Panc1 (cell line): ENCODE data around the gene NANOGP8. TPM values are rescaled to one million over a fixed set of nuclear protein-coding genes. Genes with fewer than 3 reads are reported as not detected.

Experiments
- ATAC-seq: fragments of 200-7000 bp; cut with Tn5 transposase; 2 replicates; pipeline ENCODE4 v1.9.1; 2020; ENCODE audit warnings: mild to moderate bottlenecking, moderate library complexity
- BruUV-seq: library from RNA; stranded (reverse); fragments of 400-500 nt; replicated peaks from 2 replicates; lab custom pipeline; 2021; lab: Mats Ljungman, UMichigan
- CTCF ChIA-PET: fragments of 300-600 bp; sonication (Branson Sonifier 250); formaldehyde crosslinking; loops from one replicate; lab custom pipeline; 2022; ENCODE audit warnings: antibody characterized with exemption; lab: Charles Lee
- POLR2A ChIA-PET: fragments of 300-600 bp; sonication (Branson Sonifier 250); formaldehyde crosslinking; loops from one replicate; lab custom pipeline; 2022; ENCODE audit warnings: antibody characterized with exemption; lab: Charles Lee
- DNase-seq: peaks from one replicate; pipeline ENCODE4 v3.0.0-alpha.2; 2010; ENCODE audit warnings: low read depth, low spot score
- H3K27ac ChIP-seq: 2 replicates; pipeline ENCODE4 v1.5.1; 2011; ENCODE audit warnings: mild to moderate bottlenecking, low read length, inconsistent platforms
- H3K27me3 ChIP-seq: fragments of 200-500 bp; sonication (Bioruptor generic); 2 replicates; pipeline ENCODE4 v1.6.0; 2014; ENCODE audit warnings: low read length, inconsistent platforms; ENCODE audit not compliant: control insufficient read depth, insufficient read depth
- H3K36me3 ChIP-seq: fragments of 200-500 bp; sonication (Bioruptor generic); 2 replicates; pipeline ENCODE4 v1.5.1; 2014; ENCODE audit warnings: inconsistent platforms, mild to moderate bottlenecking, low read length, moderate library complexity; ENCODE audit not compliant: control insufficient read depth, insufficient read depth
- H3K4me1 ChIP-seq: 2 replicates; pipeline ENCODE4 v1.5.1; 2011; ENCODE audit warnings: inconsistent platforms, mild to moderate bottlenecking, low read length, moderate library complexity; ENCODE audit not compliant: control insufficient read depth, insufficient read depth
- H3K4me3 ChIP-seq, 2 experiments: 2 replicates each; pipeline ENCODE4 v1.5.1; 2011 to 2012; ENCODE audit warnings: low read depth in 2 of 2, low read length in 2 of 2, mild to moderate bottlenecking in 2 of 2, inconsistent platforms in 1 of 2, moderate library complexity in 1 of 2
- H3K9me3 ChIP-seq: fragments of 200-500 bp; sonication (Bioruptor generic); 2 replicates; pipeline ENCODE4 v1.5.1; 2014; ENCODE audit warnings: low read depth, mild to moderate bottlenecking, inconsistent platforms, low read length, moderate library complexity; ENCODE audit not compliant: control insufficient read depth, insufficient read depth
- POLR2AphosphoS5 ChIP-seq: IDR thresholded peaks from 2 replicates; pipeline ENCODE4 v1.6.1; 2012; ENCODE audit warnings: mild to moderate bottlenecking, low read depth, low read length, moderate library complexity
- SIN3A ChIP-seq: IDR thresholded peaks from 2 replicates; pipeline ENCODE4 v1.6.1; 2012; ENCODE audit warnings: low read depth, mild to moderate bottlenecking, low read length, moderate library complexity, borderline replicate concordance; ENCODE audit not compliant: insufficient read depth
- TCF7L2 ChIP-seq: IDR thresholded peaks from 2 replicates; pipeline ENCODE4 v1.6.1; 2011; ENCODE audit warnings: mild to moderate bottlenecking, low read depth, low read length, inconsistent platforms
- in situ Hi-C: cut with HindIII; loops from 2 replicates; pipeline ENCODE4 v1.10.0; 2016; ENCODE audit warnings: low sequenced_read_pairs, low pct_unique_long_range_greater_than_20kb
- intact Hi-C: fragments of 100-400 bp; cut with micrococcal nuclease; formaldehyde crosslinking; loops from one replicate; pipeline ENCODE4 v1.10.0; 2022; ENCODE audit not compliant: unreplicated experiment
- total RNA-seq: library from RNA; stranded (reverse); gene quantifications from one replicate; pipeline ENCODE4 v1.2.1, GENCODE V29; 2021; ENCODE audit not compliant: unreplicated experiment
- TF ChIP-seq, protein P1 (sequence below): fragments of 450-650 bp; IDR thresholded peaks from 2 replicates; pipeline ENCODE4 v1.5.1; 2017; ENCODE audit warnings: mild to moderate bottlenecking
- TF ChIP-seq, protein P2 (sequence below), 2 experiments: IDR thresholded peaks; 2 replicates each; pipeline ENCODE4 v1.6.1; 2011 to 2012; ENCODE audit warnings: low read depth in 2 of 2, control low read depth in 1 of 2, low read length in 1 of 2, mild to moderate bottlenecking in 1 of 2, moderate library complexity in 1 of 2; ENCODE audit not compliant: insufficient read depth in 1 of 2

Gene NANOGP8
- total RNA-seq, 1 experiment from 2014 or later = not detected

DNA sequence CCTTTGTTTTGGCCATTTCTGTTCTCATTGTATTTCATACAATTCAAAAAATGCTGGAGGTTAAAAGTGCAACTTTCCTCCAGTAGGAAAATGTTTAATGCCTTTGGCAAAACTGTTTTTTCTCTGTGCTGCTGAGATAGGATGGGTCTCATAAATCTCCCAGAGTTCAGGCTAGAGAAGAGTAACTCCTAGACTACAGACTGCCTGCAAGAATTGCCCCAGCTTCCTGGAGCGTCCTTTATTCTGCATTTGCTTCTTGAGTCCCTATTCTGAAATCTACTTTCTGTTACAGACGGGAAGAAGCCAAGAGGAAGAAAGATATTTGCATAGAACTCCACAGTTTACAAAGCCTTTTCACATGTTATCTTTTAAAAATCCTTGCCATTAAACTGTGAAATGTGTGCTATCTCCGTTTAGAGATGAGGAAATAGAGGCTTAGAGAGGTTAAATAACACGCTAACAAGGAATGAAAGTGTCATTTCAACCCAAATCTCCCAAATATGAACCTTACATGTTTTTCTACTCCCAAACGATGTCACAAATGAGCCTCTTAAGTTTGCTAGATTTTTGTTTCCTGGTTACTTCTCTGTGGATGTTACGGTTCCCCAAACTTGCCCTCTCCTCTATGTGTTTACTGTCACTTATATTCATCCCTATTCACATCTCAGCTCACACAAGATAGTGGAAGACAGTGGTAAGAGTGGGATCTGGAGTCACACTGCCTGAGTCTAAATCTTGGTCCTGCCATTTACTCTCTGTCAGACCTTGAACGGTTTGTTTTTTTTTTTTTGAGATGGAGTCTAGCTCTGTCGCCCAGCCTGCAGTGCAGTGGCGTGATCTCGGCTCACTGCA lies 17.4 kb downstream of the NANOGP8 start:
- Histone ChIP-seq H3K27ac (no peak overlapping the region), H3K36me3 (no peaks in the 10 kb centered on the region), H3K4me1 (no peaks in the 10 kb centered on the region), H3K27me3 (no peaks in the 10 kb centered on the region), H3K9me3 (no peaks in the 10 kb centered on the region), H3K4me3 (no peak overlapping the region)
- ChIA-PET CTCF (no interaction called here), POLR2A (no interaction called here)
- DNase-seq = no peak
- no peak for TF ChIP-seq TCF7L2
- TF ChIP-seq SIN3A = no peak
- TF ChIP-seq POLR2AphosphoS5 = no peak
- TF ChIP-seq, protein P1, sequence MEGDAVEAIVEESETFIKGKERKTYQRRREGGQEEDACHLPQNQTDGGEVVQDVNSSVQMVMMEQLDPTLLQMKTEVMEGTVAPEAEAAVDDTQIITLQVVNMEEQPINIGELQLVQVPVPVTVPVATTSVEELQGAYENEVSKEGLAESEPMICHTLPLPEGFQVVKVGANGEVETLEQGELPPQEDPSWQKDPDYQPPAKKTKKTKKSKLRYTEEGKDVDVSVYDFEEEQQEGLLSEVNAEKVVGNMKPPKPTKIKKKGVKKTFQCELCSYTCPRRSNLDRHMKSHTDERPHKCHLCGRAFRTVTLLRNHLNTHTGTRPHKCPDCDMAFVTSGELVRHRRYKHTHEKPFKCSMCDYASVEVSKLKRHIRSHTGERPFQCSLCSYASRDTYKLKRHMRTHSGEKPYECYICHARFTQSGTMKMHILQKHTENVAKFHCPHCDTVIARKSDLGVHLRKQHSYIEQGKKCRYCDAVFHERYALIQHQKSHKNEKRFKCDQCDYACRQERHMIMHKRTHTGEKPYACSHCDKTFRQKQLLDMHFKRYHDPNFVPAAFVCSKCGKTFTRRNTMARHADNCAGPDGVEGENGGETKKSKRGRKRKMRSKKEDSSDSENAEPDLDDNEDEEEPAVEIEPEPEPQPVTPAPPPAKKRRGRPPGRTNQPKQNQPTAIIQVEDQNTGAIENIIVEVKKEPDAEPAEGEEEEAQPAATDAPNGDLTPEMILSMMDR = no peak
- TF ChIP-seq, protein P2, sequence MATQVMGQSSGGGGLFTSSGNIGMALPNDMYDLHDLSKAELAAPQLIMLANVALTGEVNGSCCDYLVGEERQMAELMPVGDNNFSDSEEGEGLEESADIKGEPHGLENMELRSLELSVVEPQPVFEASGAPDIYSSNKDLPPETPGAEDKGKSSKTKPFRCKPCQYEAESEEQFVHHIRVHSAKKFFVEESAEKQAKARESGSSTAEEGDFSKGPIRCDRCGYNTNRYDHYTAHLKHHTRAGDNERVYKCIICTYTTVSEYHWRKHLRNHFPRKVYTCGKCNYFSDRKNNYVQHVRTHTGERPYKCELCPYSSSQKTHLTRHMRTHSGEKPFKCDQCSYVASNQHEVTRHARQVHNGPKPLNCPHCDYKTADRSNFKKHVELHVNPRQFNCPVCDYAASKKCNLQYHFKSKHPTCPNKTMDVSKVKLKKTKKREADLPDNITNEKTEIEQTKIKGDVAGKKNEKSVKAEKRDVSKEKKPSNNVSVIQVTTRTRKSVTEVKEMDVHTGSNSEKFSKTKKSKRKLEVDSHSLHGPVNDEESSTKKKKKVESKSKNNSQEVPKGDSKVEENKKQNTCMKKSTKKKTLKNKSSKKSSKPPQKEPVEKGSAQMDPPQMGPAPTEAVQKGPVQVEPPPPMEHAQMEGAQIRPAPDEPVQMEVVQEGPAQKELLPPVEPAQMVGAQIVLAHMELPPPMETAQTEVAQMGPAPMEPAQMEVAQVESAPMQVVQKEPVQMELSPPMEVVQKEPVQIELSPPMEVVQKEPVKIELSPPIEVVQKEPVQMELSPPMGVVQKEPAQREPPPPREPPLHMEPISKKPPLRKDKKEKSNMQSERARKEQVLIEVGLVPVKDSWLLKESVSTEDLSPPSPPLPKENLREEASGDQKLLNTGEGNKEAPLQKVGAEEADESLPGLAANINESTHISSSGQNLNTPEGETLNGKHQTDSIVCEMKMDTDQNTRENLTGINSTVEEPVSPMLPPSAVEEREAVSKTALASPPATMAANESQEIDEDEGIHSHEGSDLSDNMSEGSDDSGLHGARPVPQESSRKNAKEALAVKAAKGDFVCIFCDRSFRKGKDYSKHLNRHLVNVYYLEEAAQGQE (IDR thresholded peaks at IDR 0.05; ENCODE audit: insufficient read depth in 1 of 2, low read depth in 2 of 2, low read length in 1 of 2) = no peak
- ATAC-seq = no peak
- intact Hi-C loops = no loop called here
- no TSS peak for BruUV-seq
- in situ Hi-C loops = no loop called here

DNA sequence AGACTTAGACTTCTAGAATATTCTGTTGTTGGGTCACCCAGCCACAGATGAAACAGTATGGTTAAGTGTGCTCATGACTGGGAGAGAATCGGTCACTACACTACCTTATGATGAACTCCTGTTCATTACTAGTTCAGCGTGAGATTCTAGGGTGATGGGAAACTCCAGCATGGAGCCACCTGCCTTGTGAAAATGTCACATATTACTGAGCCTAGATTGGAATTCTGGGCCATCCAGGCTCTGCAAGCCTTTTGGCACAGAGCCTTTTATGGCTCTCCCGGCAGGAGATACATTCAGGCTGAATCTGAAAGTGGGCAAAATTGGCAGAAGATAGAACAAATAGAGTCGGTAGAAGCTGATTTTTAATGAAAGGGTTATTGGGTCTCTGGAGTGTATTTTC lies 19.0 kb downstream of the NANOGP8 start:
- Histone ChIP-seq H3K4me1 (no peaks in the 10 kb centered on the region), H3K4me3 (no peak overlapping the region), H3K36me3 (no peaks in the 10 kb centered on the region), H3K27ac (no peak overlapping the region), H3K9me3 (no peaks in the 10 kb centered on the region), H3K27me3 (no peaks in the 10 kb centered on the region)
- in situ Hi-C loops (no loop called here), intact Hi-C loops (no loop called here)
- CTCF ChIA-PET = interaction anchor here (0.6 kb wide), 1 partner anchor 213 kb away, joined by 4 read pairs; no protein-coding TSS in a partner anchor
- POLR2A ChIA-PET = no interaction called here
- no TSS peak for BruUV-seq
- TF ChIP-seq, protein P2 (IDR thresholded peaks at IDR 0.05; ENCODE audit: insufficient read depth in 1 of 2, low read depth in 2 of 2, low read length in 1 of 2) = no peak
- no peak for TF ChIP-seq SIN3A
- TF ChIP-seq POLR2AphosphoS5 = no peak
- TF ChIP-seq, protein P1 = no peak
- no peak for TF ChIP-seq TCF7L2
- DNase-seq = no peak
- ATAC-seq = no peak
